Cardiac muscle cell (in vitro differentiated cells and primary cell): Measurements from ENCODE around the gene NFIA. TPM values are rescaled to one million over a fixed set of nuclear protein-coding genes. Genes with fewer than 3 reads are reported as not detected.

ENCODE experiments used
- DNase-seq, 2 donors: peaks; one replicate each; pipeline versions ENCODE4 v3.0.0 to v3.0.0-alpha.2; 2010 to 2017; ENCODE audit warnings: low read depth in 1 of 2, low spot score in 1 of 2
- H3K27ac ChIP-seq: fragments of 200-600 bp; sonication (generic); 2 replicates; pipeline ENCODE4 v1.5.1; 2016
- H3K27me3 ChIP-seq: fragments of 200-600 bp; sonication (generic); 2 replicates; pipeline ENCODE4 v1.6.0; 2016; ENCODE audit warnings: control low read depth
- H3K36me3 ChIP-seq: fragments of 200-600 bp; sonication (generic); 2 replicates; pipeline ENCODE4 v1.5.1; 2016; ENCODE audit warnings: control low read depth
- H3K4me1 ChIP-seq: fragments of 200-600 bp; sonication (generic); 2 replicates; pipeline ENCODE4 v1.8.1; 2017; ENCODE audit warnings: low read depth, mild to moderate bottlenecking, mixed run types
- H3K4me3 ChIP-seq: fragments of 200-600 bp; sonication (generic); 2 replicates; pipeline ENCODE4 v1.5.1; 2016; ENCODE audit warnings: mild to moderate bottlenecking
- H3K9me3 ChIP-seq: fragments of 200-600 bp; sonication (generic); 2 replicates; pipeline ENCODE4 v1.5.1; 2017; ENCODE audit warnings: low read depth, mild to moderate bottlenecking, control low read depth
- polyA plus RNA-seq: library from polyadenylated mRNA; unstranded; fragments of >200 nt; fragmentation: Nextera tagmentation; extraction: Ambion mirVana; gene quantifications from 2 replicates; pipeline ENCODE4 v1.2.1, GENCODE V29; 2016
- total RNA-seq: library from RNA; depleted of rRNA; stranded (reverse); fragments of >200 nt; gene quantifications from 2 replicates; pipeline ENCODE4 v1.2.3, GENCODE V29; 2016
- TF ChIP-seq, protein P1 (sequence below): IDR thresholded peaks from 2 replicates; pipeline ENCODE4 v1.5.1; 2012; ENCODE audit warnings: low read depth, mild to moderate bottlenecking, low read length

The NFIA gene
- total and polyA plus RNA-seq, 2 experiments from 2014 or later, result 10.1 to 12.0 TPM

DNA sequence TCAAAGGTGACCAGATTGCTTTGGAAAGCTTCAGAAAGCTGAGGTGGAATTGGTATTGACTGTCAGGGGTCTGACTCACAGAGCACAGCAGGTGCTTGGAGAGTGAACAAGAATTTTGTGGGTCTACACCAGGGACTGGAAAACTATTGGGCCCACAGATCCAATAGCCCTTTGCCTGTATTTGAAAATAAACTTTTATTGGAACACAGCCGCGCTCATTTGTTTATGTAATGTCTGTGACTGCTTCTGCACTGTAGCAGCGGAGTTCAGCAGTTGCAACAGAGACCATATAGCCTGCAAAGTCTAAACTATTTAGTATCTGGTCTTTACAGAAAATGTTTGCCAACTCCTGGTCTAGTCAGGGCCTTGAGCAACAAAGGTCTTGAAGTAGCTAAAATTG is 315.6 kb downstream of the NFIA start:
- Histone ChIP-seq H3K36me3 (no peaks in the 10 kb centered on the region), H3K27me3 (no peaks in the 10 kb centered on the region), H3K4me1 (no peaks in the 10 kb centered on the region), H3K4me3 (no peak overlapping the region), H3K9me3 (no peaks in the 10 kb centered on the region), H3K27ac (no peak overlapping the region)
- no peak for DNase-seq
- TF ChIP-seq, protein P1, sequence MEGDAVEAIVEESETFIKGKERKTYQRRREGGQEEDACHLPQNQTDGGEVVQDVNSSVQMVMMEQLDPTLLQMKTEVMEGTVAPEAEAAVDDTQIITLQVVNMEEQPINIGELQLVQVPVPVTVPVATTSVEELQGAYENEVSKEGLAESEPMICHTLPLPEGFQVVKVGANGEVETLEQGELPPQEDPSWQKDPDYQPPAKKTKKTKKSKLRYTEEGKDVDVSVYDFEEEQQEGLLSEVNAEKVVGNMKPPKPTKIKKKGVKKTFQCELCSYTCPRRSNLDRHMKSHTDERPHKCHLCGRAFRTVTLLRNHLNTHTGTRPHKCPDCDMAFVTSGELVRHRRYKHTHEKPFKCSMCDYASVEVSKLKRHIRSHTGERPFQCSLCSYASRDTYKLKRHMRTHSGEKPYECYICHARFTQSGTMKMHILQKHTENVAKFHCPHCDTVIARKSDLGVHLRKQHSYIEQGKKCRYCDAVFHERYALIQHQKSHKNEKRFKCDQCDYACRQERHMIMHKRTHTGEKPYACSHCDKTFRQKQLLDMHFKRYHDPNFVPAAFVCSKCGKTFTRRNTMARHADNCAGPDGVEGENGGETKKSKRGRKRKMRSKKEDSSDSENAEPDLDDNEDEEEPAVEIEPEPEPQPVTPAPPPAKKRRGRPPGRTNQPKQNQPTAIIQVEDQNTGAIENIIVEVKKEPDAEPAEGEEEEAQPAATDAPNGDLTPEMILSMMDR, result no peak

DNA sequence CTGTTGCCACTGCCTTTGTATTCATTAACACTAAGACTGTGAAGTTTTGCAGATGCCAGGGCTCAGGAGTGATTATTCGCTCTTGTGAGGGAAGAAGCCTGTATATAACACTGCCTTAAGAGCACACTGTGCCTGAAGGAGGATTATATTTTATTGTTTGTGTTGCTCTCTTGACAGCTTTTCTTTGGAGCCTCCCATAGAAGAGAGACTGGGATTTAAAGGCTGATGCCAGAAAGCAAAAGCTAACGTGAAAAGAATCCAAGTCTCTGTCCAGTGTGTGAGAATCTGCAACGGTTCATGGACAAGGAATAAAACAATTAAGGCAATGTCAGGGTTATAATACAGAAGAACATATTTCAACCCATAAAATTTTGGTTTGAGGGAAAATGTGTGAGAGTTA is 316.8 kb downstream of the NFIA start:
- no peaks in the 10 kb centered on the region for H3K36me3 ChIP-seq
- TF ChIP-seq, protein P1, result no peak
- DNase-seq, result no peak
- H3K9me3 ChIP-seq, result no peaks in the 10 kb centered on the region
- H3K27ac ChIP-seq, result no peak overlapping the region
- H3K4me1 ChIP-seq, result no peaks in the 10 kb centered on the region
- H3K4me3 ChIP-seq, result no peak overlapping the region
- no peaks in the 10 kb centered on the region for H3K27me3 ChIP-seq

DNA sequence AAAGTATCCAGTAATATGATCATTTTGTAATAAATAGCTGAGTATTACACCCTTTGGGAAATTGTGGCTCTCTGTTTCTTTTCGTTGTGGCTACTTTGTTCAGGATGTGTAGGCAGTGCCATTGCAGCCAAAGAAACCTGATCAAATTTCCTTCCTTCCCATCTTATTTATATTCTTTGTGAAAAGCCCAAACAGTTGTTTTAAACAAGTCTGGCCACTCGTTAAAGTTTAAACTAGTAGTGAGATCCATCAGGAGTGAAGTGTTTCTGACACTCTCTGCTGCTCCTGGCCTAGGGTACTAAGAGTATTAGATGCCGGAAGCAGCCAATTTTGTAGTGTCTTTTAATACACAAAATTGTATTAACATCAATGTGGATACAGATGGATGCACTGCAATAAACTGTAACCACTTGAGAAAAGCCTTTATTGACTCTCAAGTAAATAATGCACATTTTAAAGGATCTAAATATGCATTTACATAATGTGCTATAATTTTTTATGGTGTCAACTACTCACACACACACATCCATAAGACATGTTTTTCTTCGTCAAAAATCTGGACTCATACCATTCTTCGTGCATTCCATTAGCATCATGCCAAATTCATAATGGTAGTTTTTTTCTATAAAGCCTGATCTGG is 317.9 kb downstream of the NFIA start:
- Histone ChIP-seq H3K9me3 (no peaks in the 10 kb centered on the region), H3K4me3 (no peak overlapping the region), H3K27ac (no peak overlapping the region), H3K27me3 (no peaks in the 10 kb centered on the region), H3K36me3 (no peaks in the 10 kb centered on the region), H3K4me1 (no peaks in the 10 kb centered on the region)
- TF ChIP-seq, protein P1, result no peak
- no peak for DNase-seq

DNA sequence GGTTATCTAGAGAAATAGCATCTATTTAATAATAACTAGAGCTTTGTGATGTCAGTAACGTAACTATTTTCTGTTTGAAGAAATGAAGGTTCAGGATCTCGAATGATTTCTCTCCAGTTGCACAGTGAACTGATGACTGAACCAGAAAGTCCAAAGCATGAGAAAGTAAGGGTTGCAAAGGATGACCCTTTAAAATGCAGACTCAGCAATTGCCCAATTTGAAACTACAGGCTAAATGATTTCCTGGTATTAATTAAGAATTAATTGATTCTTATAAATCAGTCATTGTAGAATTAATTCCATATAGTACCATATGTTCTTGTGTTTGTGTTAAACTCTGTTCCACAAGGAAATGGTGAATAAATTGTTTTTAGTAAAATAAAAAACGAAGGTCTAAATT is 318.6 kb downstream of the NFIA start:
- no peaks in the 10 kb centered on the region for H3K9me3 ChIP-seq
- TF ChIP-seq, protein P1, result no peak

DNA sequence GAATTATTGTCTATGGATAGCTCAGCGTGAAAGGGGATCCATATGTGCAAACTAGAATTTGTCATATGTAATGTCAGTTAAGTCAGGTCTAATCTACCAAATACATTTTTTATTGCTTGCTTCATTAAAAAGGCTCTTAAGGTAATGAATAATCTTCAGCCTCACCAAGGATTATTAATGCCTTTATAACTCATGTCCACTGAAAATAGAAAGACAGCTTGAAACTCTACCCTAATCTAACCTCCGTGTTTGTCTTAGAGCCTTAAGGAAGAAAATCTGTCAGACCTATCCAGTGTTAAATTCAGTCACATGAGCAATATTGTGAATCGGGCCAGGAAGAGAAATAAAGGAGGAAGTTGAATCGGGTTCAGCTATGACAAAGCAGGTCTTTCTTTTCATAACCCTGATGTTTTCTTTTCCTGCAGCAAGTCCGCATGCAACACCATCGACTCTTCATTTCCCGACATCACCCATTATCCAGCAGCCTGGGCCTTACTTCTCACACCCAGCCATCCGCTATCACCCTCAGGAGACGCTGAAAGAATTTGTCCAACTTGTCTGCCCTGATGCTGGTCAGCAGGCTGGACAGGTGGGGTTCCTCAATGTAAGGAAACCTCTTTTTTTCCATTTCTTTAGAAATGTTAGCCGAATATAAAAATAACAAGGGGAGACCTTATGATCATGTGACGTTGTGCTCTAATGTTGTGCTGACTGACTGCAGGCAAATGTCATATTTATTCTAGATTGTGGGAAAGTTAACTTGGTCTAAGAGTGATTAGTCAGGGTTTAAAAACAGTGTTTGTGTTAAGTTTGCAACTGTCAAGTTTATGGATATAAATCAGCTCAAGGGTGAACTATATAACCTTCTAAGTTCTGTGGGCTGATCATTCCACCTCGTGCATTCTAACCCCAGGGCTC is 321.6 kb downstream of the NFIA start:
- H3K4me1 ChIP-seq, result no peaks in the 10 kb centered on the region
- no peaks in the 10 kb centered on the region for H3K9me3 ChIP-seq
- no peak overlapping the region for H3K4me3 ChIP-seq
- no peak overlapping the region for H3K27ac ChIP-seq
- TF ChIP-seq, protein P1, result no peak
- peaks cover 9% of the 10 kb centered on the region for H3K36me3 ChIP-seq
- peak in 1 of 2 donors; percentile 48 for DNase-seq
- no peaks in the 10 kb centered on the region for H3K27me3 ChIP-seq

More for the DNA sequence above, 318.6 kb downstream of the NFIA start:
- Histone ChIP-seq H3K4me1 (no peaks in the 10 kb centered on the region), H3K27me3 (no peaks in the 10 kb centered on the region), H3K4me3 (no peak overlapping the region), H3K36me3 (no peaks in the 10 kb centered on the region), H3K27ac (no peak overlapping the region)
- no peak for DNase-seq
